ENCODE results near the gene ATP6V0A1.
"Not testable (repeated sequence)": the region's sequence is repeated elsewhere in the genome, so short reads cannot be mapped to it uniquely, and the experiment has no call there.

Gene ATP6V0A1

DNA sequence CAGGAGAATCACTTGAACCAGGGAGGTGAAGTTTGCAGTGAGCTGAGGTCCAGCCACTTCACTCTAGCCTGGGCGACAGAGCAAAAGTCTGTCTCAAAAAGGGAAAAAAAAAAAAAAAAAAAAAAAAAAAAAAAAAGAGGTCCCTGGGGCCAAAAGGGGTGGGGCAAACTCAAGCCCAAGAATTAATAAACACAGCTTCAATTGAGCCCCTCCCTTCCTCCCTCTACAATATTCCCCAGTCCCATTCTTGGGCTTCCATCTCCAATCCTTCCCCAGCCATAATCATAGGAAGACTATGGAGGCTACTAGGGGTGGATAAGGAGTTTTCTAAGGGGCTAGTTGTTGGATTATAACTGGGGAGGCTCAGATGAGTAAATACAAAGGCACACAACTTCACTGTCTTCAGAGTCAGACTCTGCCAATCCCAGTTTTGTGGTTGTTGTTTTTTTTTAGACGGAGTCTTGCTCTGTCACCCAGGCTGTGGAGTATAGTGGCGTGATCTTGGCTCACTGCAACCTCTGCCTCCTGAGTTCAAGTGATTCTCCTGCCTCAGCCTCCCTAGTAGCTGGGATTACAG is 45.1 kb upstream of the ATP6V0A1 start:
- no peak overlapping the region for H4K5ac ChIP-seq (ENCODE audit: low read length)
- H2BK15ac ChIP-seq (replicated peaks; ENCODE audit: low read depth) = no peak overlapping the region
- no peak overlapping the region for H3K23ac ChIP-seq (ENCODE audit: low read length)
- DNase-seq = no peak
- H3K4me1 ChIP-seq (ENCODE audit: control insufficient read depth, low read depth, low read length) = no peaks in the 10 kb centered on the region
- H2BK120ac ChIP-seq (ENCODE audit: low read depth, low read length) = no peak overlapping the region
- H4K8ac ChIP-seq (ENCODE audit: low read depth, low read length) = no peak overlapping the region
- no peaks in the 10 kb centered on the region for H3K79me2 ChIP-seq (ENCODE audit: control insufficient read depth, insufficient read depth, low read length)
- no peak overlapping the region for H3K4me2 ChIP-seq (ENCODE audit: low read length)
- no peak overlapping the region for H3K4me3 ChIP-seq (ENCODE audit: low read length)
- H3K56ac ChIP-seq (ENCODE audit: low read length) = no peak overlapping the region
- H3K18ac ChIP-seq (ENCODE audit: low read length) = no peak overlapping the region
- WGBS (ENCODE audit: extremely low coverage, insufficient coverage, low lambda C conversion rate) = no CpG with 5 or more reads among the region's 3 CpGs
- H3K4ac ChIP-seq (ENCODE audit: low read depth, low read length) = no peak overlapping the region
- no peaks in the 10 kb centered on the region for H3K36me3 ChIP-seq (ENCODE audit: control insufficient read depth, insufficient read depth, low read length)
- no peaks in the 10 kb centered on the region for H3K79me1 ChIP-seq (ENCODE audit: low read length)
- H3K9ac ChIP-seq (ENCODE audit: low read length) = no peak overlapping the region
- H3K27ac ChIP-seq (ENCODE audit: low read depth, low read length) = no peak overlapping the region
- H3K27me3 ChIP-seq (ENCODE audit: insufficient read depth, low read length, poor library complexity) = no peaks in the 10 kb centered on the region
- H2AK5ac ChIP-seq (ENCODE audit: low read length) = no peak overlapping the region
- no peak overlapping the region for H2BK5ac ChIP-seq (ENCODE audit: low read length)

GRCh38 chr17:42414704-42415409 is 43.8 kb upstream of the ATP6V0A1 start:
- Histone ChIP-seq H3K79me1 (ENCODE audit: low read length) (no peaks in the 10 kb centered on the region), H3K4me3 (ENCODE audit: low read length) (no peak overlapping the region), H2AK5ac (ENCODE audit: low read length) (no peak overlapping the region), H3K4me2 (ENCODE audit: low read length) (no peak overlapping the region), H3K18ac (ENCODE audit: low read length) (no peak overlapping the region), H2BK120ac (ENCODE audit: low read depth, low read length) (no peak overlapping the region), H2BK5ac (ENCODE audit: low read length) (no peak overlapping the region), H3K9ac (ENCODE audit: low read length) (no peak overlapping the region), H3K79me2 (ENCODE audit: control insufficient read depth, insufficient read depth, low read length) (no peaks in the 10 kb centered on the region), H3K4me1 (ENCODE audit: control insufficient read depth, low read depth, low read length) (no peaks in the 10 kb centered on the region), H3K23ac (ENCODE audit: low read length) (no peak overlapping the region), H2BK15ac (replicated peaks; ENCODE audit: low read depth) (no peak overlapping the region), H3K27me3 (ENCODE audit: insufficient read depth, low read length, poor library complexity) (no peaks in the 10 kb centered on the region), H4K8ac (ENCODE audit: low read depth, low read length) (no peak overlapping the region), H3K36me3 (ENCODE audit: control insufficient read depth, insufficient read depth, low read length) (no peaks in the 10 kb centered on the region), H3K4ac (ENCODE audit: low read depth, low read length) (no peak overlapping the region), H3K27ac (ENCODE audit: low read depth, low read length) (no peak overlapping the region), H4K5ac (ENCODE audit: low read length) (no peak overlapping the region), H3K56ac (ENCODE audit: low read length) (no peak overlapping the region)
- no peak for DNase-seq
- no CpG with 5 or more reads among the region's 7 CpGs for WGBS (ENCODE audit: extremely low coverage, insufficient coverage, low lambda C conversion rate)

DNA sequence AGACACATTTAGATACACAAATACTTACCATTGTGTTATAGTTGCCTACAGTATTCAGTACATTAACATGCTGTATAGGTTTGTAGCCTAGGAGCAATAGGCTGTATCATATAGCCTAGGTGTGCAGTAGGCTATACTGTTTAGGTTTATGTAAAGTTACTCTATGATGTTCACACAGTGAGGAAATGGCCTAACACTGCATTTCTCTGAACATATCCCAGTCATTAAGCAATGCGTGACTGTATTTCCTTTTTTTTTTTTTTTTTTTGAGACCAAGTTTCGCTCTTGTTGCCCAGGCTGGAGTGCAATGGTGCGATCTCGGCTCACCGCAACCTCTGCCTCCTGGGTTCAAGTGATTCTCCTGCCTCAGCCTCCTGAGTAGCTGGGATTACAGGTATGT is 40.7 kb upstream of the ATP6V0A1 start:
- not testable (repeated sequence) for DNase-seq

DNA sequence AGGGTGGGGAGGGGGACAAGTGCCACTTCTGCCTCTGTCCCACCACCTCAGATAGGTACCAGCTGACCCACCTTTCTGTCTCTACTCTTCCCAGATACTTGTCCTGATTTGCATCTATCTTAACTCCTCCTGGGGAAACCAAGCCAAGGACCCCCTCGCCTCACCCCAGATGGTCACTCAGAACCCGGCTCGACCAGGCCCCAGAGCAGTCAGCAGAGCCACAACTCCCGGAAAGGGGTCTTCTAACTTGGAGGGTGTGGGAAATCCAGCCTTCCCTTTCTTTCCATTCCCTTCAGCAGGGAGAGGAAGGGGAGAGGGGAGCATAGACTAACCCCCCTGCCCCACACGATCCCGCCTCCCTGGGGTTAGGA is 37.6 kb upstream of the ATP6V0A1 start:
- H2AK5ac ChIP-seq (ENCODE audit: low read length) = no peak overlapping the region
- no peaks in the 10 kb centered on the region for H3K79me2 ChIP-seq (ENCODE audit: control insufficient read depth, insufficient read depth, low read length)
- H3K27ac ChIP-seq (ENCODE audit: low read depth, low read length) = no peak overlapping the region
- H2BK15ac ChIP-seq (replicated peaks; ENCODE audit: low read depth) = no peak overlapping the region
- H3K56ac ChIP-seq (ENCODE audit: low read length) = peak overlapping the region; percentile 89
- H4K5ac ChIP-seq (ENCODE audit: low read length) = no peak overlapping the region
- H4K8ac ChIP-seq (ENCODE audit: low read depth, low read length) = no peak overlapping the region
- H2BK120ac ChIP-seq (ENCODE audit: low read depth, low read length) = no peak overlapping the region
- no peaks in the 10 kb centered on the region for H3K4me1 ChIP-seq (ENCODE audit: control insufficient read depth, low read depth, low read length)
- H3K79me1 ChIP-seq (ENCODE audit: low read length) = no peaks in the 10 kb centered on the region
- H3K18ac ChIP-seq (ENCODE audit: low read length) = no peak overlapping the region
- H3K9ac ChIP-seq (ENCODE audit: low read length) = peak overlapping the region; percentile 42
- H3K36me3 ChIP-seq (ENCODE audit: control insufficient read depth, insufficient read depth, low read length) = no peaks in the 10 kb centered on the region
- H3K23ac ChIP-seq (ENCODE audit: low read length) = no peak overlapping the region
- H3K27me3 ChIP-seq (ENCODE audit: insufficient read depth, low read length, poor library complexity) = no peaks in the 10 kb centered on the region
- no peak overlapping the region for H3K4ac ChIP-seq (ENCODE audit: low read depth, low read length)
- DNase-seq = no peak
- H3K4me2 ChIP-seq (ENCODE audit: low read length) = peak overlapping the region; percentile 74
- no peak overlapping the region for H2BK5ac ChIP-seq (ENCODE audit: low read length)
- H3K4me3 ChIP-seq (ENCODE audit: low read length) = no peak overlapping the region
- no CpG with 5 or more reads among the region's 6 CpGs for whole genome bisulfite sequencing (ENCODE audit: extremely low coverage, insufficient coverage, low lambda C conversion rate)

More for the DNA sequence above, 40.7 kb upstream of the ATP6V0A1 start:
- not testable (repeated sequence) for H3K79me2 ChIP-seq (ENCODE audit: control insufficient read depth, insufficient read depth, low read length); H3K79me1 ChIP-seq (ENCODE audit: low read length); H4K5ac ChIP-seq (ENCODE audit: low read length); H3K36me3 ChIP-seq (ENCODE audit: control insufficient read depth, insufficient read depth, low read length); H3K27ac ChIP-seq (ENCODE audit: low read depth, low read length); H3K4me1 ChIP-seq (ENCODE audit: control insufficient read depth, low read depth, low read length); H3K4me2 ChIP-seq (ENCODE audit: low read length); H2BK15ac ChIP-seq (replicated peaks; ENCODE audit: low read depth); H3K27me3 ChIP-seq (ENCODE audit: insufficient read depth, low read length, poor library complexity); H3K4me3 ChIP-seq (ENCODE audit: low read length); H4K8ac ChIP-seq (ENCODE audit: low read depth, low read length); H3K4ac ChIP-seq (ENCODE audit: low read depth, low read length); H2BK120ac ChIP-seq (ENCODE audit: low read depth, low read length); H3K18ac ChIP-seq (ENCODE audit: low read length); H3K23ac ChIP-seq (ENCODE audit: low read length); H2AK5ac ChIP-seq (ENCODE audit: low read length); H3K56ac ChIP-seq (ENCODE audit: low read length); H3K9ac ChIP-seq (ENCODE audit: low read length); H2BK5ac ChIP-seq (ENCODE audit: low read length)
- WGBS (ENCODE audit: extremely low coverage, insufficient coverage, low lambda C conversion rate) = no CpG with 5 or more reads among the region's 5 CpGs

- no peaks in the 10 kb centered on the region for H3K4me1 ChIP-seq (ENCODE audit: control insufficient read depth, low read depth, low read length)
- H3K4ac ChIP-seq (ENCODE audit: low read depth, low read length) = no peak overlapping the region
- H2BK15ac ChIP-seq (replicated peaks; ENCODE audit: low read depth) = no peak overlapping the region
- peak overlapping the region; percentile 64 for H3K9ac ChIP-seq (ENCODE audit: low read length)
- peak overlapping the region; percentile 51 for H3K4me3 ChIP-seq (ENCODE audit: low read length)
- H2AK5ac ChIP-seq (ENCODE audit: low read length) = no peak overlapping the region
- H3K56ac ChIP-seq (ENCODE audit: low read length) = peak overlapping the region; percentile 89
- no peak overlapping the region for H4K8ac ChIP-seq (ENCODE audit: low read depth, low read length)
- H2BK120ac ChIP-seq (ENCODE audit: low read depth, low read length) = no peak overlapping the region
- no peak overlapping the region for H3K23ac ChIP-seq (ENCODE audit: low read length)
- H4K5ac ChIP-seq (ENCODE audit: low read length) = no peak overlapping the region
- WGBS (ENCODE audit: extremely low coverage, insufficient coverage, low lambda C conversion rate) = no CpG with 5 or more reads among the region's 59 CpGs
- H3K27ac ChIP-seq (ENCODE audit: low read depth, low read length) = peak overlapping the region; percentile 36
- H3K79me1 ChIP-seq (ENCODE audit: low read length) = no peaks in the 10 kb centered on the region
- no peaks in the 10 kb centered on the region for H3K27me3 ChIP-seq (ENCODE audit: insufficient read depth, low read length, poor library complexity)
- no peaks in the 10 kb centered on the region for H3K36me3 ChIP-seq (ENCODE audit: control insufficient read depth, insufficient read depth, low read length)
- peak overlapping the region; percentile 54 for H3K18ac ChIP-seq (ENCODE audit: low read length)
- DNase-seq = no peak
- no peaks in the 10 kb centered on the region for H3K79me2 ChIP-seq (ENCODE audit: control insufficient read depth, insufficient read depth, low read length)
- no peak overlapping the region for H2BK5ac ChIP-seq (ENCODE audit: low read length)
- H3K4me2 ChIP-seq (ENCODE audit: low read length) = peak overlapping the region; percentile 74
Observed at GRCh38 chr17:42421507-42422338, 37.0 kb upstream of the ATP6V0A1 start.
